HepG2 (cell line): ENCODE measurements around the gene BCL6.

ENCODE experiments used
- MTF1 ChIP-seq: sonication (generic); formaldehyde crosslinking; IDR thresholded peaks from 2 replicates; pipeline ENCODE4 v1.5.0; 2020; ENCODE audit warnings: missing genetic modification reagents
- POLR2AphosphoS5 ChIP-seq: IDR thresholded peaks from 2 replicates; pipeline ENCODE4 v1.6.1; 2012; ENCODE audit warnings: low read depth, low read length
- PRDM15 ChIP-seq: sonication (generic); formaldehyde crosslinking; IDR thresholded peaks from 2 replicates; pipeline ENCODE4 v1.4.0; 2020; ENCODE audit warnings: missing genetic modification reagents
- SETDB1 ChIP-seq: sonication (generic); formaldehyde crosslinking; IDR thresholded peaks from 2 replicates; pipeline ENCODE4 v1.5.1; 2020; ENCODE audit warnings: missing genetic modification reagents, mild to moderate bottlenecking, borderline replicate concordance
- ZNF644 ChIP-seq: IDR thresholded peaks from 2 replicates; pipeline ENCODE4 v1.6.1; 2016; ENCODE audit warnings: low read depth
- ZNF784 ChIP-seq: sonication (generic); formaldehyde crosslinking; IDR thresholded peaks from 2 replicates; pipeline ENCODE4 v1.5.1; 2020; ENCODE audit warnings: missing genetic modification reagents, mild to moderate bottlenecking, borderline replicate concordance
- TF ChIP-seq, protein P1 (sequence below): sonication (generic); formaldehyde crosslinking; IDR thresholded peaks from 2 replicates; pipeline ENCODE4 v1.5.0; 2020; ENCODE audit warnings: mild to moderate bottlenecking, missing genetic modification reagents, moderate library complexity

- TF ChIP-seq, protein P1, sequence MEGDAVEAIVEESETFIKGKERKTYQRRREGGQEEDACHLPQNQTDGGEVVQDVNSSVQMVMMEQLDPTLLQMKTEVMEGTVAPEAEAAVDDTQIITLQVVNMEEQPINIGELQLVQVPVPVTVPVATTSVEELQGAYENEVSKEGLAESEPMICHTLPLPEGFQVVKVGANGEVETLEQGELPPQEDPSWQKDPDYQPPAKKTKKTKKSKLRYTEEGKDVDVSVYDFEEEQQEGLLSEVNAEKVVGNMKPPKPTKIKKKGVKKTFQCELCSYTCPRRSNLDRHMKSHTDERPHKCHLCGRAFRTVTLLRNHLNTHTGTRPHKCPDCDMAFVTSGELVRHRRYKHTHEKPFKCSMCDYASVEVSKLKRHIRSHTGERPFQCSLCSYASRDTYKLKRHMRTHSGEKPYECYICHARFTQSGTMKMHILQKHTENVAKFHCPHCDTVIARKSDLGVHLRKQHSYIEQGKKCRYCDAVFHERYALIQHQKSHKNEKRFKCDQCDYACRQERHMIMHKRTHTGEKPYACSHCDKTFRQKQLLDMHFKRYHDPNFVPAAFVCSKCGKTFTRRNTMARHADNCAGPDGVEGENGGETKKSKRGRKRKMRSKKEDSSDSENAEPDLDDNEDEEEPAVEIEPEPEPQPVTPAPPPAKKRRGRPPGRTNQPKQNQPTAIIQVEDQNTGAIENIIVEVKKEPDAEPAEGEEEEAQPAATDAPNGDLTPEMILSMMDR (CRISPR knock-in tag): no peak
- no peak for TF ChIP-seq POLR2AphosphoS5
- no peak for TF ChIP-seq MTF1 (CRISPR knock-in tag)
- no peak for TF ChIP-seq PRDM15 (CRISPR knock-in tag)
- no peak for TF ChIP-seq SETDB1 (CRISPR knock-in tag)
- no peak for TF ChIP-seq ZNF784 (CRISPR knock-in tag)
- TF ChIP-seq ZNF644 (CRISPR knock-in tag): no peak
Observed at GRCh38 chr3:187789872-187790271, 44.6 kb upstream of the BCL6 start.
